Uterus (tissue), 2 donors: ENCODE results near the gene DNAH12.
"Not testable (repeated sequence)": the region's sequence is repeated elsewhere in the genome, so short reads cannot be mapped to it uniquely, and the experiment has no call there.

ENCODE experiments used
- CTCF ChIP-seq, 4 experiments: fragments of 200-600 bp in 2 of 4; fragments of 450-650 bp in 2 of 4; sonication (generic) in 2 of 4; IDR thresholded peaks; one replicate each; pipeline ENCODE4 v1.5.1; 2016 to 2019; ENCODE audit warnings: antibody characterized with exemption in 4 of 4, mild to moderate bottlenecking in 2 of 4, moderate library complexity in 1 of 4
- POLR2A ChIP-seq, 2 donors: fragments of 450-650 bp; IDR thresholded peaks; one replicate each; pipeline ENCODE4 v1.6.1; 2016; ENCODE audit warnings: antibody characterized with exemption in 2 of 2, mild to moderate bottlenecking in 1 of 2, moderate library complexity in 1 of 2

DNA sequence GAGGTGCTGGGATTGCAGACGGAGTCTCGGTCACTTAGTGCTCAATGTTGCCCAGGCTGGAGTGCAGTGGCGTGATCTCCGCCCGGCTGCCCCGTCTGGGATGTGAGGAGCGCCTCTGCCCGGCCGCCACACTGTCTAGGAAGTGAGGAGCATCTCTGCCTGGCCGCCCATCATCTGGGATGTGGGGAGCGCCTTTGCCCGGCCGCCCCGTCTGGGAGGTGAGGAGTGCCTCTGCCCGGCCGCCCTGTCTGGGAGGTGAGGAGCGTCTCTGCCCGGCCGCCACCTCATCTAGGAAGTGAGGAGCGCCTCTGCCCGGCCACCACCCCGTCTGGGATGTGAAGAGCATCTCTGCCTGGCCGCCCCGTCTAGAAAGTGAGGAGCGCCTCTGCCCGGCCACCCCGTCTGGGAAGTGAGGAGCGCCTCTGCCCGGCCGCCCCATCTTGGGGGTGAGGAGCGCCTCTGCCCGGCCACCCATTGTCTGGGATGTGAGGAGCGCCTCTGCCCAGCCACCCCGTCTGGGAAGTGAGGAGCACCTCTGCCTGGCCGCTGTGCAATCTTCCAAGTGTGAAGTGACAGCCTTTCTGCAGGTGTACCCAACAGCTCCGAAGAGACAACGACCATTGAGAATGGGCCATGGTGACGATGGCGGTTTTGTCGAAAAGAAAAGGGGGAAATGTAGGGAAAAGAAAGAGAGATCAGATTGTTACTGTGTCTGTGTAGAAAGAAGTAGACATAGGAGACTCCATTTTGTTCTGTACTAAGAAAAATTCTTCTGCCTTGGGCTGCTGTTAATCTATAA, 205.7 kb downstream of the DNAH12 start:
- not testable (repeated sequence) for TF ChIP-seq POLR2A, CTCF (IDR thresholded peaks at IDR 0.05)
